Kasumi-1 (cell line): ENCODE measurements around the gene TMEM132C.

Experiments used
- DNase-seq, 2 experiments: peaks; one replicate each; lab custom pipeline; 2025; lab: John Stamatoyannopoulos, UW

The TMEM132C gene

GRCh38 chr12:128420163-128420562, 153.2 kb downstream of the TMEM132C start:
- DNase-seq = no peak

DNA sequence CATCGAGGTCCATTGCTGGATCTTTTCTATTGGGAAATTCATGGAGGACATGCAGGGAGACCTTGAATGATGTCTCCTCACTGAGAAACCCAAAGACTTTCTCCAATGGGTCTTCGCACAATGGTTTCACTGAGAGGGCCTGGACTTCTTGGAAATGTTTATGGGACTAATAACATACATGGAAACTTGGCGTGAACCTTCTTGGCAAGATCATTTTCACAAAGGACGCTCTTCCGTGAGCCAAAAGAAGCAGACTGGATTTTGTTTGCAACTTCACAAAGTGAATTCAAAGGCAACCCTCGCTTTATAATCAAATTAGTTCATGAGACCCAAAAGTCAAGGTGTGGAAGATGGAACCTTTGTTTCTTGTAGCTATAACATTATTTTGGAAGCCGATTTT, 154.4 kb downstream of the TMEM132C start:
- DNase-seq = no peak

DNA sequence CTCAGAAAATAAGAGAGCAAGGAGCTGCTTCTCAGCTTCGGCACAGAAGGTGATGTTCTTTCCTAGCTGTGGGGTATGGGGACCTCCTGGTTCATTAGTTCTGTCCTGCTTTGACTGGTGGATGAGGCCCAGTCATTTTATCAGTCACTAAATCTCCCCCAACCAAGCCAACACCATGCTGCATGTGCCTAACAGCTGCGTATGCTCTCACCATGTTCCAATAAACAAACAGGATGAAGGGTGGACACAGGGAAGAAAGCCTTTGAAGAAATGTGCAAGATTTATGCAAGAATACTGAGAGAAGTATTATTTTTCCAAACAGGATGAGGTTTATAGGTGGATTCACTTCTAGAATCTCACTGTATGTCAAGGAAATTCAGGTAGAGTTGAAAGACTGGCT, 156.2 kb downstream of the TMEM132C start:
- no peak for DNase-seq

DNA sequence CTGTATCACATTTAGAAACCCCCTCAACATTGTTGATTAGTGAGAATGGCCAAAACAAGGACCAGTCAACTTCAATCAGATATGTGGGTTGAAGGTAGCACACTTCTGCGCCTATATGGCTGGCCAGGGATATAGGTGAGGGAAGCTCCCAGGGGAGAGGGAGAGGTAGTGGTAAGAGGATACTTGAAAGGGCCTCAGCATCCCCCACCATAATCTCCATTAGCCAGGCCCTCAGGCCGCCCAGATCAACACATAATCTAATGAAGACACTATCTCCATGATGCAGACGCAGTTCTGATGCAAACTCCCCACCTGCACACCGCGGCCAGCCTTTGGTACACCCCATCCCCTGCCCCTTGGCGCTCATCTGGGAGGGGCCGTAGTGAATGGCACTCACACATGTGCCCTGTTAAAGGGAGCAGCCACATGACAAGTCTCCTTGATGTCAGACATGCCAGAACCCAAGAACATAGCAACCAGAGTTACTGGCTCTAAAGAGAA, 158.0 kb downstream of the TMEM132C start:
- no peak for DNase-seq

- DNase-seq = no peak
These were observed 158.8 kb downstream of the TMEM132C start for GRCh38 chr12:128425666-128426331.

GRCh38 chr12:128426511-128426910, 159.5 kb downstream of the TMEM132C start:
- no peak for DNase-seq

DNA sequence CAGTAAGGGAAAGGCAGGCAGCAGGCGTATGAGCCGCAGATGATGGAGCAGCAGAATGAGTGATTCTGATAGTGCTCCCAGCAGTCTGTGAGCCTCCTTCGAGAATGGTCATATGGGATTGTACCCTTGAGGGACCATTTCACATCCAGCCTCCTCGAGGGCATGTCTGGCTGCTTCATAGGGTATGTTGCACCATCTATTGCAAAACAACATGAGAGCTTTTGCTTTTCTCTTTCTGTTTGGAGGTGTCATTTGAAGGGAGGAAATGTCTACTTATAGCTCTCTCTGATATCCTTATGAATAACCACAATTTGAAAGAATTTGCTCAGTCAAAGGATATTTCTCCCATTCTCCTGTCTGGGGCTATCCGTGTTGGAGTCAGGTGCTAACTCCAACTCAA, 172.8 kb downstream of the TMEM132C start:
- no peak for DNase-seq

DNA sequence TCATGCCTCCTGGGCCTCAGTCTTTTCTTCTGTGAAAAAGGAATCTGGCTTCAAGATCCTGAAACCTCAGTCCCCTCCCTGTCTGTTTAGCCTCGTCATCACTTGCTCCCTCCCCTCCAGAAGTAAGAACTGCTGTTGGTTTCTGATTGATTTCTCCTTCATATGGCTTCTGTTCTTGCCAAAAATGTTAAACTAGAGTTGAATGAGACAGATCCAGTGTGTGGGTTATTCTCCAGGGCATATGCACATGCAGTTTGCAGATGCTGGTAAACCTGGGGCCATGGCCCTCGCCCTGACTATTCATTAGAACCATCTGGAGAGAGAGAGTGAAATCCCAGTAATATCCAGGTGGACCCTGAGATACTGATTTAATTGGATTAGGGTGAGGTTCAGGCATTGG, 175.1 kb downstream of the TMEM132C start:
- DNase-seq = no peak

GRCh38 chr12:128444598-128444997, 177.6 kb downstream of the TMEM132C start:
- DNase-seq = no peak

GRCh38 chr12:128445415-128446127, 178.6 kb downstream of the TMEM132C start:
- no peak for DNase-seq

DNA sequence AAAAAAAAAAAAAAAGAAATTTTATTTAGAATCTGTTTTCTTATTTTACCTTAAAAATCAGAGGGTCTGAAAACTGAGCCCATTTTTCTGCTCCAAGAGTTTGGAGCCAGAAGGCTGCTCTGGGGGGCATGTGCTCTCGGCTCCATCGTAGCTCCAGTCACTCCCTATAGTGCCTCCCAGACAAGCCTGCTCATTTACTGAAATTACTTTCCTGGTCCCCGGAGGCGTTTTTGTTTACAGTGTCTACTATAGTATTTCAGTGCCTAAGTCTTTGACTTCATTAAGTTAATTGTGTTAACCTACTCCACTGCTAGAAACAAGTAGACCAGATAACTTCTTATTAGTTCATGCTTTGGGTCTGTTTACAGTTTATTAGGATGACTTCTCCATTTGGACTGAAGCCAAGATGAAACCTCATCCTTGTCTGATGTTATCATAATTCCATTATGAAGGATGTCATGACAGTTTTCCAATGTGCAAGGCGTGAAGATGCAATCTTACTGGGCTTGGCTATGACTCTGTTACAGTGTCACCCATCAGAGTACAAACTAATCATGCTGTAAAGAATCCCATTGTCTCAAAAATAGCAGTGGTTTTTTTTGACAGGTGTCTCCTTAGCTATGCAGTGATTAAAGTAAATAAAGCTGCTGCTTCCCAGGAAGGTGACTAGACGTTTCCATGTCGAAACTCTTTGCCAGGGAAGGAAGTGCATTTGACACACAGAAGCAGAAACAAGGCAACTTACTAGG, 182.3 kb downstream of the TMEM132C start:
- no peak for DNase-seq

DNA sequence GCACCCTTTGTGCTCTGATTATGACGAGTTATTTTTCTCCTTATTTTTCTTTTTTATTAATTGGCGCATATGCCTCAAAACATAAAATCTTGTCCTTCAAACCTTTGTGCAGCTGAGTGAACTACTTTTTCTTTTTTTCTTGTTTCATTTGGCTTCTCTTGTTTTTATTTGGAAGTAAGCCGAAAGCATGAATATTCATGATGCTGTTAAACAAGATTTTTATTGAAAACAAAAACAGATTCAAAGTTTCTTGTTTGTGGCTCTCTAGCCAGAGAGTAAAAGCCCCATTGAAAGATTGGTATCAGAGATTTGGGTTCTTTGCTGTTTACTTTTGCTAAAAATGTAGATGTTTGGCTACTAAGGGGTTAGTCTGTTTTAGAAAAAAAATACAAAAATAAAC, 183.8 kb downstream of the TMEM132C start:
- no peak for DNase-seq

DNA sequence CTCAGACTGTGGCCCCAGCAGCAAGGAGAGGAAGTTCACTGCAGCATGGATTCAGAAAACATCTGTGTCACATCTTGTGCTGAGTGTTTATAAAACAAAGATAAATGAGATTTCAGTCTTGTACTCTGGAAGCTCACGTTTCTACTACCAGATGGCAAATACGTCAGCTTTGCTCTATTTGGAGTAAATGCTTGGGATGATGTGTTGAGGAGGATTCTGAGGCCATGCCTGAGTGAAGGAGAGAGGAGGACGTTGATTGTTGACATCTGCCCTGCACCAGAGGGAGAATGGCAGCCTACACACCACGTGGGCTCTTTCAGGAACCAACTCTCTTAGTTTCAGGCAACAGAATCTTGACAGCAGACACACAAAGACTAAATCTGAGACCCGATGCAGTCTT, 188.9 kb downstream of the TMEM132C start:
- no peak for DNase-seq

DNA sequence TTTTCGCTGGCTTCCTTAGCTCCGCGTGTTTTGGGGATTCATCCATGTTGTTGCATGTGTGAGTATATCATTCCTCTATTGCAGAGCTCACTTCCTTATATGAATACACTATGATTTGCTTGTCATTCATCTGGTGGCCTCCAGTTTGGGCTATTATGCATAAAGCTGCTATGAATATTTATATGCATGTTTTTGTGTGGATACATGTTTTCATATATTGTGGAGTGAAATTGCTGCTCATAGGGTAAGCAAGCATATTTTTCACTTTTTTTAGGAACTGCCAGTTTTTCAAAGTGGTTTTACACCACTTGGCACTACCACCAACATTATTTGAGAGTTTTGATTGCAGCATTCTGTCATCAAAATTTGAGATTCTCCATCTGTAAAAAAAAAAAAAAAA, 190.0 kb downstream of the TMEM132C start:
- DNase-seq = no peak

DNA sequence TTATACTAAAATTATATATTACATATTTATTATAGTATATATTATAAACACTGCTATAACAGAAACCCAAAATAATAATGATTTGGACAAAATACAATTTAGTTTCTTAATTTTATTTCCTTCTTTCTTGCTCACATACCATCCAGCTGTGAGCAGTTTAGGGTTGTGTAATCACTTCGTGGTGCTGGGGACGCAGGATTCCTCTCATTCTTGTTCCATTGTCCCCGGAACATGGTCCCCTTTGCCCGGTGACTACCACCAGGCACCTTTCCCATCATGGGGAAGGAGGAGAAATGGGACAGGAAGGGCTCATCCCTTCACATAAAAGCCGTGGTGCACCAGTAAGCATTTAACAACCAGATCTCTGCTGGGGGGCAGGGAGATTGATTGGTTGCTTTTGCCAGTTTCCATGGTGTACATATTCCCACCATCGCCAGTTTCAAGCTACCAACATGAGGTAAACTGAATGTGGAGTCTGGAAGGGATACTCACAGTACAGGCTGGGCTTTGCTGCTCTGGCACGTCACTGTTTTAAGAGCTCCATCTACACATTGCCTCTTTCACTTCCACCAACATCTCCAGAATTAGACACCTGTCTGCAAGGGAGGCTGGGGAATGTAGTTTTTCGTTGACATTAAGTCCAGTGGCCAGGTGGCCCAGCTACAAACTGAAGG, 191.5 kb downstream of the TMEM132C start:
- DNase-seq = no peak

DNA sequence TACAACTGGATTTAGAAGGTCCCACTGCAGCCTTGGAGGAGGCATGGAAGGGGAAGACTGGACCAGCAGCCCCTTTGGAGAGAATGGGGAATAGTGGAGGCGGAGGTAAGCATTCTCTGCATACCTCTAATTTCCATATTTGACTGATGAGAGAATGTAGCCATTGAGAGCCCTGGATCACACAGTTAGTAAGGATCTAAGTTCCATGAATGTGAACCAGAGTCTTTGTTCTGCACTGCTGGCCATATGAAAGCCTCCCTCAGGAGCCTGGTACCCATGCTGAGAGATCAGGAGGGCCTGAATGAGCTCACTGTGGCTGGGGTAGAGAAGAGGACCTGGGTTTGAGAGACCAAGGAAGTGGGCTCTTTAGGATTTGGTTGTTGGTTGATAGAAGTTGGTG, 192.1 kb downstream of the TMEM132C start:
- DNase-seq = no peak

DNA sequence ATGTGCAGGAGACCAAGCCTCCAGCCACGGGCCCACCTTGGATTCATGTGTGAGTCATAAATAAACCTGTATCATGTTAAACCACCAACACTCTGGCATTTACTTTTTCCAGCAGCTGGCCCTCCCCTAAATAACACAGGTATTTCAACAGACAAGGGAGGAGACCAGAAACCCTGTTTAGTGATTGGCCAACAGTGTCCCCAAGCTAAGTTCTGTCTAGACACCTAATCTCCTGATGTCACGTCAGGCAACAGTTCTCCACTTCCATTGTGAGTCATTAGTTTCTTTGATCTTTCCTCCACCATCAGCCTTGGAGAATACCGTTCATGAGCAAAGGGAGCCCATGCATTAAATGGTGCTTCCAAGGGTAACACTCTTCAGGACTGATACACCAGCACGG, 196.9 kb downstream of the TMEM132C start:
- DNase-seq = no peak

GRCh38 chr12:128467882-128468281, 200.9 kb downstream of the TMEM132C start:
- no peak for DNase-seq

- DNase-seq = no peak
These were observed 202.0 kb downstream of the TMEM132C start for GRCh38 chr12:128468926-128469325.

DNA sequence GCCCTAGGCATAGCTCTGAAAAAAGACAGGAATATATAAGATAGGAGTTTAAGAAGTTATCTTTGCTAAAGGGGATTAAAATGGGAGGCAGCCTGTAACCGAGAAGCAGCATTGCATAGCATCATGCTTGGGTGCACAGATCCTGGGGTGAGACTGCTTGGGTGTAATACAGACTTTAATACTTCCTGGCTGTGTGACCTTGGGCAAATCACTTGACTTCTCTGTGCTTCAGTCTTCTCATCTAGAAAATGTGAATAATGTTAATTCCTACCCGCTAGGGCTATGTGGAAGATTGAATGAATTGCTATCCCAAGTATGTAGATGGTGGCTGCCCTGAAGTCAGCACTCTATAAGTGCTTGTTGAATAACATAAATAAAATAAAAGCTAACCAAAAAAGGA, 204.5 kb downstream of the TMEM132C start:
- DNase-seq = no peak

GRCh38 chr12:128474916-128475315, 207.9 kb downstream of the TMEM132C start:
- no peak for DNase-seq

DNA sequence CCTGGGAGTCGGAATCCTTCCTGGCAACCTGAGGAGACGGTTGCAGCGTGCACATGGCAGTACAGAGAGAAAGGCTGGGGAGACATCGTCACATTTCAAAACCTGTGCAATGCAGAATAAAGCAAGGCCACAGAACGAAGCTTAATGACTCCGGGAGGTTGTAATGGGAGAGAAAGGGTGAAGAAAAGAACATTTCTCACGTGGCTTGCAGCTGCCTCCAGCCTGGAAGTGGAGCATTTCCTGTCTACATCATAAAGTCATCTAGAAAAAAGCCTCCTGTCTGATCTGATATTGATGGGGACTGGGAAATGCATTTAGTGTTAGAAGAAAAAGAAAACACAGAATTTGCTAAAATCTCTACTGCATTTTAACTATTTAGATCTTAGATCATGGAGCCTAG, 209.3 kb downstream of the TMEM132C start:
- DNase-seq = no peak
